ENCODE results near the gene OTP.

OTP gene

GRCh38 chr5:77658662-77659061 lies 20.1 kb upstream of the OTP start:
- TF ChIP-seq, protein P1, sequence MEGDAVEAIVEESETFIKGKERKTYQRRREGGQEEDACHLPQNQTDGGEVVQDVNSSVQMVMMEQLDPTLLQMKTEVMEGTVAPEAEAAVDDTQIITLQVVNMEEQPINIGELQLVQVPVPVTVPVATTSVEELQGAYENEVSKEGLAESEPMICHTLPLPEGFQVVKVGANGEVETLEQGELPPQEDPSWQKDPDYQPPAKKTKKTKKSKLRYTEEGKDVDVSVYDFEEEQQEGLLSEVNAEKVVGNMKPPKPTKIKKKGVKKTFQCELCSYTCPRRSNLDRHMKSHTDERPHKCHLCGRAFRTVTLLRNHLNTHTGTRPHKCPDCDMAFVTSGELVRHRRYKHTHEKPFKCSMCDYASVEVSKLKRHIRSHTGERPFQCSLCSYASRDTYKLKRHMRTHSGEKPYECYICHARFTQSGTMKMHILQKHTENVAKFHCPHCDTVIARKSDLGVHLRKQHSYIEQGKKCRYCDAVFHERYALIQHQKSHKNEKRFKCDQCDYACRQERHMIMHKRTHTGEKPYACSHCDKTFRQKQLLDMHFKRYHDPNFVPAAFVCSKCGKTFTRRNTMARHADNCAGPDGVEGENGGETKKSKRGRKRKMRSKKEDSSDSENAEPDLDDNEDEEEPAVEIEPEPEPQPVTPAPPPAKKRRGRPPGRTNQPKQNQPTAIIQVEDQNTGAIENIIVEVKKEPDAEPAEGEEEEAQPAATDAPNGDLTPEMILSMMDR (IDR thresholded peaks at IDR 0.05; ENCODE audit: low read depth, low read length): no peak
- DNase-seq (ENCODE audit: low read depth in 2 of 2): no peak
- no peak overlapping the region for H3K4me3 ChIP-seq (replicated peaks in 1 of 2; ENCODE audit: low read depth in 2 of 2, low read length in 2 of 2)

GRCh38 chr5:77651343-77651742 lies 12.8 kb upstream of the OTP start:
- H3K4me3 ChIP-seq (replicated peaks in 1 of 2; ENCODE audit: low read depth in 2 of 2, low read length in 2 of 2): no peak overlapping the region
- TF ChIP-seq, protein P1 (IDR thresholded peaks at IDR 0.05; ENCODE audit: low read depth, low read length): no peak
- DNase-seq (ENCODE audit: low read depth in 2 of 2): no peak

GRCh38 chr5:77650686-77651085 lies 12.2 kb upstream of the OTP start:
- DNase-seq (ENCODE audit: low read depth in 2 of 2): no peak
- TF ChIP-seq, protein P1 (IDR thresholded peaks at IDR 0.05; ENCODE audit: low read depth, low read length): no peak
- H3K4me3 ChIP-seq (replicated peaks in 1 of 2; ENCODE audit: low read depth in 2 of 2, low read length in 2 of 2): no peak overlapping the region

DNA sequence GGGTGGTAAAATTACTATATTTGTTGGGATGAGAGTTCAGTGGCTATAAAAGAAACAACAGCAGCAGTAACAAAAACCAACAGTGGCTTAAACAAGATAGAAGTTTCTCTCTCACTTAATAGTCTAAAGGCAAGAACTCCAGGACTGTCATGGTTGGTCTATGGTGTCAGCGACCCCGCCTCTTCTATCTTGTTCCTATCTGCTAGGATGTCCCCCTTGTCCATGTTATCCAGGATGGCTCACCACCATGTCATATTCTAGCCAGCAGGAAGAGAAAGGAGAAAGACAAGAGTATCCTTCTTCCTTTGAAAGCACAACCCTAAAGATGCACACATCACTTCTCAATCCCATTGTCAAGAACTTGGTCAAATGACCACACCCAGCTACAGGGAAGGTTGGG lies 11.3 kb upstream of the OTP start:
- DNase-seq (ENCODE audit: low read depth in 2 of 2): no peak
- no peak overlapping the region for H3K4me3 ChIP-seq (replicated peaks in 1 of 2; ENCODE audit: low read depth in 2 of 2, low read length in 2 of 2)
- TF ChIP-seq, protein P1 (IDR thresholded peaks at IDR 0.05; ENCODE audit: low read depth, low read length): no peak

DNA sequence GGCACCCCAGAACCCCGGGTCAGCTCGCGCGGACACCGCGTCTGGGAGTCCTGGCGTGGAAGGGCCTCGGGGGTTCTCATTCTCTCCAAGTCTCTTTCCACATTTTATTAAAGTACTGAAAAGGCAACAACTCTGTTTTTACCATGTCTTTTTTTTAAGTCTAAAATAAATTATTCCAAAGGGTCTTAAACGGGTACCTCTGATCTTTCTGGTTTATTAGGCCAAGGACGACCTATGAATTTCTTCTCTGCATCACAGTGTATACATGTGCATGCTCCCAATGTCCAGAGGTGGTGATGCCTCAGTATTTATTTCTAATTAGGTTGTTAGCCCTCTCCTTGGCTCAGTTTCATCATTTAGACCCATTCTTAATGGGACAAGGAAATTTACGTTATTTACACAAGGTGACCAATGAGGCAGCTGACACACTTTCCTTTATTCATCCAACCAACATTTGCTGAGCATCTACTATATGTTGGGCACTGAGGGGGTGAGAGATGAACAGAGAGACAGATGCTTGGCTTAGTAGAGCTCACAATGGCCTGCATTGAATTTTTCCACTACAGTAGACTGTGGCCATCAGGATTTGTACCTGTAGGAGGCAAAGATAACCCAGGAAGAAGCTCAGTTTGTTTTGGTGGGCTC lies 7.6 kb upstream of the OTP start:
- H3K4me3 ChIP-seq (replicated peaks in 1 of 2; ENCODE audit: low read depth in 2 of 2, low read length in 2 of 2): no peak overlapping the region
- DNase-seq (ENCODE audit: low read depth in 2 of 2): no peak
- TF ChIP-seq, protein P1 (IDR thresholded peaks at IDR 0.05; ENCODE audit: low read depth, low read length): no peak

- TF ChIP-seq, protein P1 (IDR thresholded peaks at IDR 0.05; ENCODE audit: low read depth, low read length): peak; percentile 6
- no peak for DNase-seq (ENCODE audit: low read depth in 2 of 2)
- peak overlapping the region in 1 of 2 donors; percentile 27 for H3K4me3 ChIP-seq (replicated peaks in 1 of 2; ENCODE audit: low read depth in 2 of 2, low read length in 2 of 2)
These were observed 6.9 kb upstream of the OTP start for GRCh38 chr5:77645158-77645994.

All from cardiac fibroblast (primary cell).